GM12892 (cell line): ENCODE measurements around the gene ZNF562.

Source experiments
- DNase-seq: peaks from one replicate; pipeline ENCODE4 v3.0.0; 2011; ENCODE audit not compliant: insufficient read length
- FAIRE-seq: peaks from 2 replicates; lab custom pipeline; 2011; peaks lifted over from hg19 to GRCh38; lab: Jason Lieb, UNC
- POLR2A ChIP-seq: IDR thresholded peaks from 2 replicates; pipeline ENCODE4 v1.6.1; 2011; ENCODE audit warnings: low read depth, low read length, control low read depth
- POLR2AphosphoS5 ChIP-seq: IDR thresholded peaks from 2 replicates; pipeline ENCODE4 v1.6.1; 2011; ENCODE audit warnings: low read depth, low read length, control low read depth
- TAF1 ChIP-seq: IDR thresholded peaks from 2 replicates; pipeline ENCODE4 v1.6.1; 2011; ENCODE audit warnings: low read depth, mild to moderate bottlenecking, control low read depth, low read length, borderline replicate concordance

ZNF562 gene

GRCh38 chr19:9627856-9628255, 47.0 kb downstream of the ZNF562 start:
- FAIRE-seq (no peak), DNase-seq (no peak)
- TF ChIP-seq POLR2A (no peak), TAF1 (no peak), POLR2AphosphoS5 (no peak)

GRCh38 chr19:9622531-9622930, 52.4 kb downstream of the ZNF562 start:
- no peak for FAIRE-seq
- TF ChIP-seq POLR2A (no peak), POLR2AphosphoS5 (no peak), TAF1 (no peak)
- DNase-seq: no peak

- FAIRE-seq (peak; percentile 92), DNase-seq (peak; percentile 59)
- TF ChIP-seq POLR2A (peak; percentile 85), POLR2AphosphoS5 (peak; percentile 94), TAF1 (peak; percentile 72)
Observed at GRCh38 chr19:9621156-9622037, 53.5 kb downstream of the ZNF562 start, which contains the start of gene ZNF561. ZNF561 (minus strand) TSS chr19:9621232; CDS start chr19:9619456, 1,776 bp downstream.

GRCh38 chr19:9620842-9621155, 54.1 kb downstream of the ZNF562 start:
- no peak for TF ChIP-seq TAF1
- TF ChIP-seq POLR2A: no peak
- no peak for TF ChIP-seq POLR2AphosphoS5
- DNase-seq: no peak
- FAIRE-seq: no peak

GRCh38 chr19:9615844-9616243, 59.1 kb downstream of the ZNF562 start:
- FAIRE-seq (no peak), DNase-seq (no peak)
- no peak for TF ChIP-seq TAF1
- TF ChIP-seq POLR2A: no peak
- TF ChIP-seq POLR2AphosphoS5: no peak

GRCh38 chr19:9610484-9611113, 64.3 kb downstream of the ZNF562 start:
- TF ChIP-seq POLR2A (no peak), POLR2AphosphoS5 (no peak), TAF1 (no peak)
- DNase-seq (no peak), FAIRE-seq (no peak)

- TF ChIP-seq POLR2A (no peak), POLR2AphosphoS5 (0 out of 2 replicates have a peak, but pooled peaks have one; percentile 19), TAF1 (no peak)
- DNase-seq: no peak
- FAIRE-seq: no peak
Observed at GRCh38 chr19:9608912-9609311, 66.0 kb downstream of the ZNF562 start.

GRCh38 chr19:9597027-9597426, 77.9 kb downstream of the ZNF562 start:
- TF ChIP-seq POLR2AphosphoS5 (no peak), TAF1 (no peak)
- FAIRE-seq: no peak
- DNase-seq: no peak
